Colonic mucosa (tissue), 4 donors: ENCODE results near the gene HS1BP3. TPM values are rescaled to one million over a fixed set of nuclear protein-coding genes. Genes with fewer than 3 reads are reported as not detected.

Source experiments
- DNase-seq: peaks from one replicate; pipeline ENCODE4 v3.0.0-alpha.2; 2020
- H3K27ac ChIP-seq: fragments of 200-600 bp; one replicate; pipeline ENCODE4 v1.8.0; 2021
- H3K27me3 ChIP-seq: fragments of 200-600 bp; one replicate; pipeline ENCODE4 v1.8.0; 2021
- H3K36me3 ChIP-seq: fragments of 200-600 bp; one replicate; pipeline ENCODE4 v1.8.0; 2021
- H3K4me1 ChIP-seq: fragments of 200-600 bp; one replicate; pipeline ENCODE4 v1.8.0; 2021; ENCODE audit warnings: mild to moderate bottlenecking
- H3K4me3 ChIP-seq: fragments of 200-600 bp; one replicate; pipeline ENCODE4 v1.8.0; 2021
- H3K9ac ChIP-seq, 2 donors: one replicate each; pipeline ENCODE4 v1.7.0; 2013; ENCODE audit warnings: control low read depth in 2 of 2, low read depth in 2 of 2, low read length in 2 of 2
- H3K9me3 ChIP-seq: fragments of 200-600 bp; one replicate; pipeline ENCODE4 v1.8.0; 2021
- intact Hi-C: fragments of 100-400 bp; cut with DNase I; formaldehyde crosslinking; loops from one replicate; pipeline ENCODE4 v1.14.1; 2022
- total RNA-seq, 2 donors: library from RNA; stranded (reverse); fragmentation: NEBNext Ultra II Directional in 1 of 2; extraction: Animal tissue kit (Norgen Biotek cat#: 25700) in 1 of 2; gene quantifications; one replicate each; pipeline ENCODE4 v1.2.1, GENCODE V29; 2021
- TF ChIP-seq, protein P1 (sequence below): fragments of 200-600 bp; IDR thresholded peaks from one replicate; pipeline ENCODE4 v1.8.0; 2022; ENCODE audit warnings: antibody characterized with exemption, mild to moderate bottlenecking
- donor health status: healthy.
- donor health status: DM: no; HTN: no; CAD: no.
- donor health status: DM: no; HTN: no; CAD: no.

Gene HS1BP3
- total RNA-seq, 2 donors from 2014 or later = 21.2 to 21.5 TPM

DNA sequence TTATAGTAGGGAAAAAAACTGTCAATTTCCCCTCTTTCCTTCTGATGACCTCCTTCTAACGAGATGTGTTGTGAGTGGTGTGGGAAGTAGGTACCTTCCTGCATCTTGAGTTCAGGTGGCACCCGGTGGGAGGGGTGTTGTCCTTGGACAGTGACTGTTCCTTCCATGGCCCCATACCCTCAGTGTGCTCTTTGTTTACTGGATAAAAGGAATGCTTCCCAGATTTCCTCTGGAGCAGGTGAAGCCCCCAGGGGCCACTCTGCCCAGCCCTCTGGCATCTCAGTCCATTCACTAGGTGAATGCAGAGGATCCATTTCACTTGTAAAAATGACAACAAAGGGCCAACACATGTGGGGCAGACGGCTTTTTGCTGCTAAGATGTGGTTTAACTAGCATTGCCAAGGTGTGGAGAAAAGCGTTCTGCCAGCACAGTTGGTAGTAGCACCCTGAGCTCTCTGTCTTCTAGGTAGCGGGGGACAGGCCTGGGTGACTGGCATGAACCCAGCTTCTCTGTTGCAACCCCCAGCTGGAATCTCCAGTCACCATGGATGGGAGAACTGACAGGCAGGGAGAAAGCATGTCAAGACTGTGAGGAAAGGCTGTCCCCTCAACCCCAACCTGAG is 22.9 kb upstream of the HS1BP3 start:
- TF ChIP-seq, protein P1, sequence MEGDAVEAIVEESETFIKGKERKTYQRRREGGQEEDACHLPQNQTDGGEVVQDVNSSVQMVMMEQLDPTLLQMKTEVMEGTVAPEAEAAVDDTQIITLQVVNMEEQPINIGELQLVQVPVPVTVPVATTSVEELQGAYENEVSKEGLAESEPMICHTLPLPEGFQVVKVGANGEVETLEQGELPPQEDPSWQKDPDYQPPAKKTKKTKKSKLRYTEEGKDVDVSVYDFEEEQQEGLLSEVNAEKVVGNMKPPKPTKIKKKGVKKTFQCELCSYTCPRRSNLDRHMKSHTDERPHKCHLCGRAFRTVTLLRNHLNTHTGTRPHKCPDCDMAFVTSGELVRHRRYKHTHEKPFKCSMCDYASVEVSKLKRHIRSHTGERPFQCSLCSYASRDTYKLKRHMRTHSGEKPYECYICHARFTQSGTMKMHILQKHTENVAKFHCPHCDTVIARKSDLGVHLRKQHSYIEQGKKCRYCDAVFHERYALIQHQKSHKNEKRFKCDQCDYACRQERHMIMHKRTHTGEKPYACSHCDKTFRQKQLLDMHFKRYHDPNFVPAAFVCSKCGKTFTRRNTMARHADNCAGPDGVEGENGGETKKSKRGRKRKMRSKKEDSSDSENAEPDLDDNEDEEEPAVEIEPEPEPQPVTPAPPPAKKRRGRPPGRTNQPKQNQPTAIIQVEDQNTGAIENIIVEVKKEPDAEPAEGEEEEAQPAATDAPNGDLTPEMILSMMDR = no peak
- DNase-seq = no peak
- peaks cover 52% of the 10 kb centered on the region for H3K27me3 ChIP-seq

DNA sequence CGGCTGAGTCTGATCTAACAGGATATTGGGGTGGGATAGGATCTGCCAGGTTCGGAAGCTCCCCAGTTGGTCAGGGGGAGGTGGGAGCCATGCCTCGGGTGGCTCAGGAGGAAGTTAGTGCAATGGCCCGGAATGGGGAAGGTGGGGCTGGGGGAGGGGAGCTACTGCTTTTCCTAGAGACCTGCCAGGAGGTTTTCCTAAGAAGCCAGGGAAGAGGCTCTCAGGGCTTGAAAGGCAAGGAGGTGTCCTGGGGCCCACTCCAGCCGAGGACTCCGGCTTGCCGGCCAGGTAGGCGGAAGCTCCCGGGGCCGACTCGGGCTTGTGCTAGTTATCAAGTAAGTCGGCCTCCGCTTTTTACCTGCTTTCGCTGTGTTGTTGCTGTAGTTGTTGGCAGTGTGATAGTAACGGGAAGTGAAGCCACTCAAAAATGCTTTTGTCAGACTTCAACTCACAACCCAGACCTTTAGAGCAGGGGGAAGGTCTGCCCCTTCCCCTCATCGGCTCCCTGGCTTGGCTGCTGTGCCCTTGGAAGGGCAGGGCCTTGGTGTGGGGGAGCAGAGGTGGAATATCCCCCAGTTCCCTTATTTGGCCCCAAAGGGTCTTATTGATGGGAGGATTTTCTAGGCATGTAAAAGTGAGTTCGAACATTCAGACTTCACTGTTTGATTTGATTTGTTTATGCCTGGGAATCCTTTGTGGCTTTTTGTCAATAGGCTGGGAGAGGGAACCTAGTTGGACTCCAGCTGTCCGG is 21.5 kb upstream of the HS1BP3 start:
- DNase-seq = no peak
- TF ChIP-seq, protein P1 = no peak
- Histone ChIP-seq H3K4me3 (no peak overlapping the region), H3K36me3 (no peaks in the 10 kb centered on the region), H3K9me3 (no peaks in the 10 kb centered on the region), H3K4me1 (peaks cover 7% of the 10 kb centered on the region), H3K27me3 (peaks cover 66% of the 10 kb centered on the region), H3K27ac (no peak overlapping the region), H3K9ac (no peak overlapping the region)
- intact Hi-C loops = no loop called here

More for the DNA sequence above, 22.9 kb upstream of the HS1BP3 start:
- Histone ChIP-seq H3K9ac (no peak overlapping the region), H3K4me1 (peaks cover 7% of the 10 kb centered on the region), H3K36me3 (no peaks in the 10 kb centered on the region), H3K4me3 (no peak overlapping the region), H3K27ac (no peak overlapping the region), H3K9me3 (no peaks in the 10 kb centered on the region)
- intact Hi-C loops = no loop called here

DNA sequence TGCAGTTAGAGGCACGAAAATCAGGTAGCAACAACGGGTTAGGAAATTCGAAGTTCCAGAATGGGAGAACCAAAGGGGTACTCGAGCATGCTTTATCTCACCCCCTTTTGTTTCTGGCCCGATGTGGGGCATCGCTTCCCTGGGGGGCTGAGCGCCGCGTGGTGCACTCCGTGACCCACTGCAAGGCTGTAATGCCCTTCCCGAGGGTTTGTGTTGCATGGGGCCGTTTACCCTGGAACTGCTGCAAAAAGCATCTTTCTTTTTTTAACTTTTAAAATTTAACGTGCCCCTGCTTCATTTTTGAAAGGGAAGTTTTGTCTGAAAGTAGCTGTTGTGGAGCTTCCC is 20.8 kb upstream of the HS1BP3 start:
- intact Hi-C loops = no loop called here
- Histone ChIP-seq H3K36me3 (no peaks in the 10 kb centered on the region), H3K9me3 (no peaks in the 10 kb centered on the region), H3K4me1 (peaks cover 7% of the 10 kb centered on the region), H3K27me3 (peaks cover 71% of the 10 kb centered on the region), H3K27ac (no peak overlapping the region), H3K4me3 (no peak overlapping the region), H3K9ac (no peak overlapping the region)
- TF ChIP-seq, protein P1 = no peak
- DNase-seq = no peak

DNA sequence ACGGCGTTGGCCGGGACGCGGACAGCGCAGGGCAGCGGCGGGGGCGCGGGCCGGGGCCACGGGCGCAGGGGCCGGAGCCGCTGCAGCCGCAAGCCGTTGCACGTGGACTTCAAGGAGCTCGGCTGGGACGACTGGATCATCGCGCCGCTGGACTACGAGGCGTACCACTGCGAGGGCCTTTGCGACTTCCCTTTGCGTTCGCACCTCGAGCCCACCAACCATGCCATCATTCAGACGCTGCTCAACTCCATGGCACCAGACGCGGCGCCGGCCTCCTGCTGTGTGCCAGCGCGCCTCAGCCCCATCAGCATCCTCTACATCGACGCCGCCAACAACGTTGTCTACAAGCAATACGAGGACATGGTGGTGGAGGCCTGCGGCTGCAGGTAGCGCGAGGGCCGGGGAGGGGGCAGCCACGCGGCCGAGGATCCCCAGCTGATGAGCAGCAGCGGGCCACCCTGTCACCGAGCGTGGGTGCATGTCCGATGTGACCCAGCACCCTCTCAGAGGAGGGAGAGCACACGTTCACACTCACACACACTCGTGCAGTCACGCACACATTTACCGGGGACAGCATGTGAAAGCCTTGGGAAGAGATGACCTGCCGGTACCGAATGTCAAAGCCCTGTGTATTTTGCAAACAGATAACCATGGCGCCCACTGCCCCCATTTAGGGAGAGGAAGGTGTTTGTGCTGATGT is 20.3 kb upstream of the HS1BP3 start:
- Histone ChIP-seq H3K27me3 (peaks cover 76% of the 10 kb centered on the region), H3K4me3 (no peak overlapping the region), H3K4me1 (peaks cover 6% of the 10 kb centered on the region), H3K27ac (no peak overlapping the region), H3K9me3 (no peaks in the 10 kb centered on the region), H3K36me3 (no peaks in the 10 kb centered on the region), H3K9ac (no peak overlapping the region)
- TF ChIP-seq, protein P1 = no peak
- intact Hi-C loops = no loop called here
- DNase-seq = no peak

DNA sequence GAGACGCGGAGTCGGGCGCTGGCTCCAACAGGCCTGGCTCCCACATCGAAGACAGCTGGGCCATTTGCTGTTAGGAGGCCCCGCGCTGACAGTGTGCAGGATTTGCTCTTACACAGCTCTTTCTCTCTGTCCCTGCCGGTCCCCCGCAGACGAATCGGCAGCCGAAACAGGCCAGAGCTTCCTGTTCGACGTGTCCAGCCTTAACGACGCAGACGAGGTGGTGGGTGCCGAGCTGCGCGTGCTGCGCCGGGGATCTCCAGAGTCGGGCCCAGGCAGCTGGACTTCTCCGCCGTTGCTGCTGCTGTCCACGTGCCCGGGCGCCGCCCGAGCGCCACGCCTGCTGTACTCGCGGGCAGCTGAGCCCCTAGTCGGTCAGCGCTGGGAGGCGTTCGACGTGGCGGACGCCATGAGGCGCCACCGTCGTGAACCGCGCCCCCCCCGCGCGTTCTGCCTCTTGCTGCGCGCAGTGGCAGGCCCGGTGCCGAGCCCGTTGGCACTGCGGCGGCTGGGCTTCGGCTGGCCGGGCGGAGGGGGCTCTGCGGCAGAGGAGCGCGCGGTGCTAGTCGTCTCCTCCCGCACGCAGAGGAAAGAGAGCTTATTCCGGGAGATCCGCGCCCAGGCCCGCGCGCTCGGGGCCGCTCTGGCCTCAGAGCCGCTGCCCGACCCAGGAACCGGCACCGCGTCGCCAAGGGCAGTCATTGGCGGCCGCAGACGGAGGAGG is 19.6 kb upstream of the HS1BP3 start:
- Histone ChIP-seq H3K9ac (no peak overlapping the region), H3K27ac (no peak overlapping the region), H3K36me3 (no peaks in the 10 kb centered on the region), H3K27me3 (peaks cover 83% of the 10 kb centered on the region), H3K9me3 (no peaks in the 10 kb centered on the region), H3K4me3 (no peak overlapping the region), H3K4me1 (peaks cover 7% of the 10 kb centered on the region)
- DNase-seq = no peak
- intact Hi-C loops = no loop called here
- TF ChIP-seq, protein P1 = no peak
